SHP77 treated with DMSO at 0.1 percent for 48 hours (cell line): Measurements from ENCODE around the gene MOGAT3.
A peak's percentile ranks its signal among the peaks of the same experiment; 100 is the strongest.

ENCODE experiments used
- DNase-seq: peaks from one replicate; lab custom pipeline; 2025; lab: John Stamatoyannopoulos, UW

MOGAT3 gene

DNA sequence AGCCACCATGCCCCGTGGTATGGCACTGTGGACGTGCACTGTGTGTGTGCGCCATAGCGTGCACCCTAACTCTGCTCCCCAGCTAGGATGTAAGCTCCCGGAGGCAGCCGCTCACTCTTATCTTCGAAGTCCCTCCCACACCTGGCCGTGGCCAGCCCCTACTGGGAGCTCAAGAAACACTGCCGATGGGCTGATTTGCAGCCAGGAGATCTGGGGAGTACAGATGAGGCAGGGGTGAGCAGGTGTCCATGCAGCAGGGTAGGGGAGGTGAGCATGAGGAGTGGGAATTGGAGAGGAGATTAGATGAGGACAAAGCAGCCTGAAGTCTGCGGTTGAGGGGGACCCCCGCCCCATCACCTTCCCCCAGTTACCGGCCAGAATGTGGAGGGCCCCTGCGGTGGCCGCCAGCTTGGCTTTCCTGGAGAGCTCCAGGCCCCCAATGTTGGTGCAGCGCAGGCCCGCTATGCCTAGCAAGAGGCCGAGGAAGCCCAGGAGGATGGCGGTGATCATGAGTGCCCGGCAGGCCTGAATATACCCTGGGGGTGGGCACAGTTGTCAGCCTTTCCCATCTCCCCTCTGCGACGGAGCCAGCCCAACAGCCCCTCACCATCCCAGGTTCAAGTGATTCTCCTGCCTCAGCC, 33.2 kb upstream of the MOGAT3 start:
- DNase-seq, result no peak

DNA sequence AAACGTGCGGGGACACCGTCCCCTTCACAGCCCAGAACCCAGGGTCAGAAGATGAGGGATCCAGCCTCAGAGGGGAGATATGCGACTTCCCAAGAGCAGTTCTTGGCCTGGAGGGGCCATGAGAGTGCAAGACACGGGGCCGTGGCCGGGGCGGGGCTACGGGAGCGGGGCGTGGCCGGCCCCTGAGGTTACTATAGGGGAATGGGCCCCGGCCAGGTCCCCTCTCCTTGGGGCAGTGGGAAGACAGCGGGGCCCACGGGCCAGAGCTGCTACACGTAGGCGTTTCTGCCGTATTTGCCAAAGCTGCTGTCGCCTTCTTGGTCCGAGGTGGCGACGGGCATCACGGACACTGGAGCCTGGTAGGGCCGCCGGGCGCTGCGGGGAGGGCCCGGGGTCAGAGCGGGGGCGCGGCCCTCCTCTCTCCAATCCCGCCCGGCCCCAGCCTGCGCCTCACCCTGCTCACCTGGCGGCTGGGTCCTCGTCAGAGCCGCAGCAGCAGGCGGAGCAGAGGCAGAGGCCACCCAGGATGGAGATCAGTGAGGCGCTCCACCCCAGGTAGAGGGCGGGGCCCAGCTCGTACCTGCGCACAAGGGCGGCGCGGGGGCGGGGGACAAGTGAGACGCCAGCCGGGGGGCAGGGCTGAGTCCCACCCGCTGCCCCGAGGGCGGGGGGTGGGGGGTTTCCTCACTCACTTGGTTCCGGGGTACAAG, 31.5 kb upstream of the MOGAT3 start:
- no peak for DNase-seq

DNA sequence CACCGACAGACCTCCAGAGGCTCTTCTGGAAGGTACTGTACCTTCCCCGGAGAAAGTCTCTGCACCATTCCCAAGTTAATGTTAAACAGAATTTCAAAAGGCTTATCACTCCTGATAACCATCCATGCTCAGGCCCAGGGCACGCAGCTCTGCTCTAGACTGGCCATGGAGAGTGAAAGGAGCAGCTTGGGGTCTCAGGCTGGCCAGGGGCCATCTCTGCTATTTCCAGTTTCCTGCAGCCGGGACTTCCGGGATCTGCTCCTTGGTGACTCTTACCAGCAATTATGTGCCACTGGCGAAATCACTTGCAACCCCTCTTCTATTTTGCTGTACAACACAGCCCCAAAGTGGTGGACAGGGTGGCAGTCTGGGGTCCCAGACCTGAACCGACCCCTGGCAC, 30.8 kb upstream of the MOGAT3 start:
- DNase-seq, result no peak

DNA sequence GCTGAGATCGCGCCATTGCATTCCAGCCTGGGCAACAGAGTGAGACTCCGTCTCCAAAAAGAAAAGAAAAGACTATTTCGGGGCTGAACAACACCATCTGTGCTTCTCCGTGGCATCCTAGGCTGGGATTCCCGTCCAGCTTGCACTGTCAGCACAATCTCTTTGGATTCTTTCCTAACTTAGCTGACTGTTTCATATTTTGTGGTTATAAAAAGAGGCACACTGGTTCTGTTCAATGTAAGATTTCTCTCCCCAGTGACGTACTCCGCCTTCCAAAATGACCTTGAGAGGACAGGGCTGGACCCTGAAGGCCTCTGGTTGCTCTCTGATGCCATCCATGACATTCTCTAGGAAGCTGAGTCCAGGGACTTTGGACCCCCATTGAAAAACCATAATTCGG, 25.9 kb upstream of the MOGAT3 start:
- no peak for DNase-seq

DNA sequence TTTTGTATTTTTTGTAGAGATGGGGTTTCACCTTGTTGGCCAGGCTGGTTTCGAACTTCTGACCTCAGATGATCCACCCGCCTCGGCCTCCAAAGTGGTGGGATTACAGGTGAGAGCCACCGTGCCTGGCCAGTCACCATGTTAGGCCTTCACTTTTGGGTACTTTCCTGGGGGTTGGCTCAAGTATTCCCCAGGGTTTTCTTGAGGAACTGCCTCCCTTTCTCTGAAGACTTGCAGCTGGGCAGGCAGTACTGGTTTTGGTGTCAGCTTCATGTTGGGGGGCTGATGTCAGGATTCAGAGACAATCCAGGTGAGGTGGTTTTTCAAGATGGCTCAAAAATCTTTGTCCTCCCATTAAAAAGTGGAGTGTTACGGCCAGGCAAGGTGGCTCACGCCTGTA, 24.8 kb upstream of the MOGAT3 start:
- DNase-seq, result no peak

DNA sequence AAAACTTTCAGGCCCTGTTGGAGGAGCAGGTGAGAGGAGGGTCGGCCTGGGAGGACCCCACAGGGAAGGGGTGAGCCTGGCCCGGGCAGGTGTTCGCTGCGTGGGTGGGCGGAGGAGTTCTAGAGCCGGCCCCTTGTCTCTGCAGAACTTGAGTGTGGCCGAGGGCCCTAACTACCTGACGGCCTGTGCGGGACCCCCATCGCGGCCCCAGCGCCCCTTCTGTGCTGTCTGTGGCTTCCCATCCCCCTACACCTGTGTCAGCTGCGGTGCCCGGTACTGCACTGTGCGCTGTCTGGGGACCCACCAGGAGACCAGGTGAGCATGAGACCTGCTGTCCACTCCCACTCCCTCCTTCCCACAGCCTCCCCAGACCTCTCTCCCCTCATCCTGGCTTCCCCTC, 22.7 kb upstream of the MOGAT3 start:
- DNase-seq, result no peak

DNA sequence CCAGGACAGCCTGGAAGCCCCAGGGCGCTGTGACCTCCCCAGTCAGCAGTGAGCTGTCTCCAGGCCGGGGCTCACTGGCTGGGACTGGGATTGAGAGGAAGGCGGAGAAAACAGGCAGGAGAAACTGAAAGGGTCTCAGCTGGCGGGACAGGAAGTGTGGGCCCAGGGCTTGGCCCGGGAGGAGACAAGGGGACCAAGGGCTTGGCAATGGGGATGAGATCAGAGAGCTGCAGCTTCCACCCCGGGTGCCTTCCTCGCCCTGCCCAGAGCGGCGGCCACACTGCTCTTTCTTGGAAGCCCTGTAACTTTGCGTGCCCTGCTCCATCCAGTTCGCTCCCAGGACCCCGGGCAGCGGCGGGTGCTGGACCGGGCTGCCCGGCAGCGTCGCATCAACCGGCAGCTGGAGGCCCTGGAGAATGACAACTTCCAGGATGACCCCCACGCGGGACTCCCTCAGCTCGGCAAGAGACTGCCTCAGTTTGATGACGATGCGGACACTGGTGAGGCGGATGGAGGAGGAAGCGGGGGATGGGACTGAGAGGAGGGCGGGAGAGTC, 21.5 kb upstream of the MOGAT3 start:
- no peak for DNase-seq

DNA sequence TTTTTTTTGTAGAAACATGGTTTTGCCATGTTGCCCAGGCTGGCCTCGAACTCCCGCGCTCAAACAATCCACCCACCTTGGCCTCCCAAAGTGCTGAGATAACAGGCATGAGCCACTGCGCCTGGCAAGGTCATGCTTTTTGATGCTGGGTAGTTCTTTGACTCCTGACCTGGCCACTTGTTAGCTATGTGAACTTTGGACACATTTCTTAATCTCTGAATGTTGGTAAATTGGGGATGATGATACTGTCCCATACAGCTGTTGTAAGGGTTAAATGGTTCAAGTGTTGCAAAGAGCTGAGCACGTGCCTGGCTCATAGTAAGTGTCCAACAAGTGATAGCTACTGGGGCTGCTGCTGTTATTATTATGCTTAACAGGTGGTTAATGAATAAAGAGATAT, 19.5 kb upstream of the MOGAT3 start:
- no peak for DNase-seq

DNA sequence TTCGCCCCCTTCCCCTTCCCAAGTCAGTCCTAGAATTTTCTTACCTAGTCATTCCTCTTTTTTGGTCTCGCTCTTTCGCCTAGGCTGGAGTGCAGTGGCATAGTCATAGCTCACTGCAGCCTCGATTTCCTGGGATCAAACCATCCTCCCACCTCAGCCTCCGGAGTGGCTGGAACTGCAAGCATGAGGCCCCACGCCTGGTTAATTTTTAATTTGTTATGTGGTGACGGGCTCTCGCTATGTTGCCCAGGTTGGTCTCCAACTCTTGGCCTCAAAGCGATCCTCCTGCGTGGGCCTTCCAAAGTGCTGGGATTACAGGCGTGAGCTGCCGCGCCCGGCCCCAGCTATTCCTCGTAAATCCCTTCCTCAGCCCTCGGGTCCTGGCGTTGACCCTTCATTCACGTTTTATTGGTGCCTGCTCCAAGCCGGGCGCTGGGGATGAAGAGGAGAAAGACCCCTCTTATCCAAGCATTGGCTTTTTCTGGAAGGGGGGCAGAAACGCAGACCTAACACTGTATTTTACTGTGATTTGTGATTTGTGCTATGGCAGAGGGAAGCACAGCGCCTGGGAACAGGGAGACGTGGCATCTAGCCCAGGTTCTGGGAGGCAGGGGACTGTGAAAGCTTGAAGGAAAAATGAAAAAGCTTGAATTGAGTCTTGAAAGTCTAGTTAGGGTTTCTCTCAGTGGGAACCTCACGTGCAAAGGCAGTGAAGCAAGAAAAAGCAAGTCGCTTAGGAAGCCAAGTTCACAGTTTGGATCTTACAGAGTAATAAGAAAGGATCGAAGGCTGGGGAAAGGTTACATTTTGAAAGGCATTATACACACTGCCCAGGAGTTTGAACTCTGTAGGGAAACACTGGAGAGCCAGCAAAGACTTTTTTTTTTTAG, 17.6 kb upstream of the MOGAT3 start:
- DNase-seq, result no peak

DNA sequence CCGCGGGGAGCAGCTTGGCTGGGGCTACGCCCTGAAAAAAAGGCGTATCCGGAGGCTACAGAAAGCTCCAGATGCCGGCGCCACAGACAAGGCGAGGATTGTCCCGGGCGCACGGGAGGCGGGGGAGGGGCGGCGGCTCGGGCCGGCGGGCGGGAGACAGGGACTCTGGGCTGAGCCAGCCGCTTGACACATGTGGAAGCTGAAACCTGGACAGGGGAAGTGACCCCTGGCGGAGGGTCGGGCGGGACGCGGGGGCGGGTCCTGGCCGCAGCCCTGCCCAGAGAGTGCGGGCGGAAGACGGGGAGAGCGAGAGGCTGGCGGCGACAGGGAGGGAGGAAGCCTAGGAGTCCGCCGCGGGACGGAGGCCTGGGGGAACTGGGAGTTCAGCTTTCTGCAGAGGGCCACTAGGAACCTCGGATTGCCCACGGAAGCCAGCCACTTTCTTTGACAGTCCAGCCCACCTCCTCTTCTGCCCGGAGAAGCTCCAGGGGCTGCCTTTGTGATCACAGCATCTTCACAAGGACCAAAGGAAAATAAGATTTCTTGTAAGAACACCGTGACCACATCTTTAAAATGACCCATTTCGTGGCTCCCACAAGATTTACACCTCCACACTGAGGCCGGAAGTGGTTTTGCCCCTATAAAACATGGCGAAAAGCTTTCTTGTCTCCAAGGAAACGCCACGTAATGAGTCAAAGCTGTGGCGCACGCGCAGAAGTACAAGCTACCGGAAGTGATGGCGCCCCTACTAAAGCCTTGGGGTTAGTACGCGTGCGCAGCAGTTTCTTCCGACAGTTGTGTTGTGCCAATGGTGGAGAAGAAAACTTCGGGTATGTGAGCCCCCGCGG, 16.8 kb upstream of the MOGAT3 start, which contains the start of the genes PLOD3 and ZNHIT1:
Gene PLOD3 (minus strand): TSS at position 194 of the 848 bp plus-strand sequence. CDS start 307 bp downstream, outside the sequence.
Gene ZNHIT1 (plus strand): TSS at position 778 of the 848 bp plus-strand sequence. CDS start 31 bp downstream, at position 809.
- DNase-seq, result peak; percentile 82

DNA sequence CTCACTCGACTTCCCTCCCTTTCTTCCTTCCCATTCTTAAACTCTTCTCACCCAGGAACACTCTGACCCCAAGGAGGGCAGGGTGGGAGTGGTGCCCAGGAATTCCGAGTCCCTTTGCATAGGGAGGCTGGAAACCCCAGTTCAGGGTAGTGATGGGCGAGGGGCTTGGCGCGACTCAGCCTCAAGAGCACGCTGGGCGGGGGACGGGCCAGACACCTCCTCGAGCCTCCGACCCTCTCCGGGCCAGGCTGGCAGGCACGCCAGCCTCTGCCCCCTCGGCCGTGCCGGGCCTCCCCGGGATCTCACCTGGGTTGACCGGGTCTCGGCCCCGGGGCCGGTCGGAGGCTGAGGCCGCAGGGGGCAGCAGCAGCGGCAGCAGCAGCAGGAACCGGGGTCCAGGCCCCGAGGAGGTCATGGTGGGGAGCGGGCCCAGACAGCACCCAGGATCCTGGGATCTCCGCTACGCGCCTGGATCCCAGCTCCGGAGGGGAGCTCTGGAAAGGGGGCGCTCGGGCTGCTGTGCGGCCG, 16.1 kb upstream of the MOGAT3 start:
- DNase-seq, result no peak

DNA sequence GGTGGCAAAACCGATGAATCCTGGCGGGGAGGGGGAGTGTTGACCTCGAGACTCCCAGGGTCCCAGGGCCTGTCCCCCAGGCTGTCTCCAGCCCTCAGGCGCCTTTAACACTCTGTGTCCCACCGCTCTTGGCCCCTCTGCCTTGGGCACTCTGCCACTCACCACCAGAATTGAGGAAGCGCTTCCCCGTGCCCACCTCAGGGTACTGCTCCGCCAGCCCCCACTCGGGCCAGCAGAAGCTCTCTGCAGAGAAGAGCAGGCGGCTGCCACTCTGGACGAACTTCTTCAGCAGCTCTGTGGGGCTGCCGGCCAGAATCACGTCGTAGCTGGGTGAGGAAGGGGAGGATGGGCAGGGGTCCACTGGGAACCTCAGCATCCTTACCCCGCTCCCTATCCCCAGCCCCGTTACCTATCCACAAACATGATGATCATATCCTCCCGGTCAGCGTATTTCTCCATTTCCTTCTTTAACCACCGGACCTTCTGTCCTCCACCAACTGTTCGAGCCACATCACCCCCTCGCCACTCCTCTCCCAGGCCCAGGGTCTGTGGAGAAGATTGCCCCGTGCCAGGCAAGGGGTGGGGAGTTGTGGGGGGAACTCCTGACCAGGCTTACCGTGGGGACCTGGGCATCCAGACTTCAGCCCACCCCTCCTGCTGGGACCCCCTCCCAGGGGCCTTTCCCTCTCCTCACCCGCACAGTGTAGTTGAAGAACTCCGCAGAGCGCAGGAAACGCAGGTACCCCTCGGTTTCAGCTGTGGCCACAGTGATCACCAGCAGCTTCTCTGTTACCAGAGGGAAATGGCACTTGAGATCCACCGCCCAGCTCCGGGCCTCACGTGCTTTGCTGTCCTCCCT, 15.4 kb upstream of the MOGAT3 start:
- DNase-seq, result no peak

DNA sequence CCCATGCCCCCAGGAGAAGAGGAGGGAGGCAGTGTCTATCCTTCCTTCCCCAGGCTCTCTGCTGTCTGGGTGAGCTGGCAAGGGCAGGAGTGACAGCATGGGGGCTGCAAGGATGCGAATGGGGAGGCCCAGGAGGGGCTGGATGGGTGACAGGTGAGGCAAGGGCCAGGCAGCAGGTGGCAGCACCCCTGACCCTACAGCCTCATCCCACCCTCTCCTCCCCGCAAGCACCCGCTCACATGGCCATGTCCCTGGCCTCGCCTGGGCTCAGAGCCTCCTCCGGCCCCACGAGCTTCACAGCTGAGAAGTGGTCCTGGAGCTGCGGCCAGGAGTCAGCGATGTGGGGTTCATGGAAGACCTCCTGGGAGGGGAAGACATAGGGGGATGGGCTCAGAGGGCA, 11.2 kb upstream of the MOGAT3 start:
- no peak for DNase-seq

DNA sequence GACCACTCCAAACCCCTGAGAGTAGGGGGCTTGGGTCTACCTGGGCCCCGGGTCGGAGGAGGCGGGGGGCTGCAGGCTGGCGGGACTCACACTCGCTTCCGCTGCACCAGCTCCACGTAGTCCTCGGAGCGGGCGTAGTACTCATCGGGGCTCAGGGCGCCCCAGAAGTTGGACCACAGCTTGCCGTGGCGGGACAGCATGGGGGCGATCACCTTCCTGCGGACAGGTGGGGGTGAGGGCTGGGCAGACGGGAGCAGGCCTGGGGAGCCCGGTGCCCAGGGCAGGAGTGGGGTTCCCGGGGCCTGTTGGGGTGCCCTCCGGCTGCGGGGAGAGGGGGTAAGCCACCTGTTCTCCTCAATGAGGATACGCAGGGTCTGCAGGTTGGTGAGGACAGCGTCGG, 10.7 kb upstream of the MOGAT3 start:
- no peak for DNase-seq

DNA sequence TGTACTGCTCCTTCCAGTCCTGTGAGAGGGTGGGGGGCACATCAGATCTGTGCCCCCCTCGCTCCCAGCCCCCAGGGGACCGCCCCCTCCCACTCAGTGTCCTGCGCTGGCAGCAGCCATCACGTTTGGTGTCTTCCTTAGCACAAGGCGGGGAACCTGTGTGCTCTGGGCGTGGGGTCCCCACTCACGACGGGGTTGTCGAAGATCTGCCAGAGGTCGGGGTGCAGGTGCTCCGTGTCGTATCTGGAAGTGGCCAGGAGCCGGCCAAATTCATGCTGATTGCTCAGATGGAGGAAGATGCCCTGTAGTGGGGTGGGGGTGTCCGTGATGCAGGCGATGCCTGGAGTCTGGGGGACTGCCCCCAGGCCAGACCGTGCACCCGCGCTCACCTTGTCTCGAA, 9.3 kb upstream of the MOGAT3 start:
- DNase-seq, result no peak

DNA sequence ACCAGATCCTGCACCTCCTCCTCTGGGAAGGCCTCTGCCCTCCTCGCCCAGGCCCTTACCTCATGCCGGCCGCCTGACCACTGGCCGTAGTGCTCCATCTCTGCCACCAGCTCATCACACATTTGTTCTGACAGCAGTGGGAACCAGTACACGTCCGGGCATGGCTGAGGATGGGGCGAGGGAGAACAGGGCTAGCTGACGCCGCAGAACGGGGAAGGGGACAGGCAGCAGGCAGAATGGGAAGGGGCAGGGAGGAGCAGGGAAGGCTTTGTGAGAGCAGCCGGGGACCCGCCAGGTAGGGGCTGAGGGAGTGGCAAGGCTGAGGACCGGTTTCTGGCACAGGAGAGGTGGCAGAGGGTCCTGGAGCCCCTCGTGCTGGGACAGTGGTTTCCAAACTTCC, 8.0 kb upstream of the MOGAT3 start:
- DNase-seq, result no peak

DNA sequence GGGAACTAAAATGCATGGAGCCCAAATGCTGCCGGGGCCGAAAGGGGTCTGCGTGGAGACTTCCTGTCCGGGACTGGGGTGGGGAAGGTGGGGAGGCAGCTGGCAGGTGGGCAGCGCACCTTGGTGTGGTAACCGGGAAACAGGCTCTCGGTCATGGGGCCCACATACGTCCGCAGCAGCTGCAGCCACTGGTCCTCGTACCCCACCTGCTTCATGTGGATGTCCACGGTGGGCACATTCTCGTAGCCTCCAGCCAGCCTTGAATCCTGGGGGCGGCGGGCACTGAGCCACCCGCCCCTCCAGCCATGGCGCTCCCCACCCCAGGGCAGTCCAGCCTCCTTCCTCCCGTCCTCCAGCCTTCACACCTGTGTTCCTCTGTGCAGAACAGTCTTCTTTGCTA, 6.6 kb upstream of the MOGAT3 start:
- DNase-seq, result no peak

DNA sequence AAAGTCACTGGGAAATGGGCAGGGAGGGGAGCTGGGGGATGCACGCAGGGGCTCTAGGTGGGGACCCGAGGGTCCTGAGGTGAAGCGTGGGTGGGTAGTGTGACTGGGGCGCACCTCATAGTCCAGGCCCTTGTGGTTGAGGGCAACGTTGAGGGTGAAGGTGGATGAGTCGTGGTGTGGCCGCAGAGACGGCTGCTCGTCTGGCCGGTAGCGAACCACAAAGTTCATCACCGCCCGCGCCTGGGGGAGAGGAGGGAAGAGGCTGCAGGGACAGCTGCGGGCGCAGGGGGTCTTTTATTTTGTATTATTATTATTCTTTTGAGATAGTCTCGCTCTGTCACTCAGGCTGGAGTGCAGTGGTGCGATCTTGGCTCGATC, 5.8 kb upstream of the MOGAT3 start:
- DNase-seq, result no peak

DNA sequence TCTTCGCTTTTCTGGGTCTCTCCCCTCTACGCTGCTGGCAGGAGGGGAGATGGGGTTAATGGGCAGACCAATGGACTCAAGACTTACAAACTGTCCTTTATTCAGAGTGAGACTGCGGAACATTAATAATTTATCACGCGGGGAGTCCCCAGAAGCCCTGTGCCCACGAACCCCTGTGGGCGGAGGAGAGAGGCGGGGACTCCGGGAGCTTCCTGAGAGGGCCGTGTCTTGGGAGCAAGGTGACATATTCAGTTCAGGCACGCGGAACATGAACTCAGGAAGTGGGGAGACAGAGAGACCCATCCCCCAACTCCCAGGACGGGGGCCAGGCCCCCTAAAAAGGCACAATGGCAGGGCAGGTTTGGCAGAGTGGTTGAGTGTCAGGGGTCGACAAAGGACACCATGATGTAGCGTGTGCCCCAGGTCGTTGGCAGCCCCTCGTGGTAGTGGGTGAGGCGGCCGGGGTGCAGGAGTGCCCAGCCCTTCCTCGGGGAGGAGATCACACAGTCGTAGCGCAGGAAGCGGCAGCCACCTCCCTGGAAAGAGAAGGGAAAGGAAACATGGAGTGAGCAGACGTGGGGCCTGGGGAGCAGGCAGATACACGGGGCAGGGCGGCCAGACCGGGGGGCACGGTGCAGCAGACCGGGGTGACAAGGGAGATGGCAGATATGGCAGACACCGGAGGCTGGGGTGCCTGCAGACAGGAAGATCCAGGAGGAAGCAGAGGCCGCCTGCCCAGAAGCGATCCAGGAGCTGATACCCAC, 5.2 kb upstream of the MOGAT3 start:
- DNase-seq, result no peak
